Measurements from ENCODE around the gene LSAMP.

LSAMP gene

GRCh38 chr3:115999001-115999585 lies 446.2 kb downstream of the LSAMP start:
- Histone ChIP-seq H3K9me3 (ENCODE audit: insufficient read depth, low read length, severe bottlenecking) (no peaks in the 10 kb centered on the region), H3K79me2 (ENCODE audit: insufficient read depth, low read length) (no peaks in the 10 kb centered on the region), H3K27me3 (ENCODE audit: insufficient read depth, low read length, poor library complexity) (no peaks in the 10 kb centered on the region), H3K36me3 (ENCODE audit: insufficient read depth, low read length) (no peaks in the 10 kb centered on the region), H3K27ac (ENCODE audit: low read length) (no peak overlapping the region), H2AFZ (ENCODE audit: low read depth, low read length) (no peak overlapping the region), H3K9ac (ENCODE audit: low read depth, low read length) (no peak overlapping the region), H3K4me2 (ENCODE audit: insufficient read depth, low read length) (no peak overlapping the region), H3K4me3 (ENCODE audit: low read depth in 1 of 2, low read length in 2 of 2) (no peak overlapping the region), H3K4me1 (ENCODE audit: insufficient read depth, low read length) (no peaks in the 10 kb centered on the region), H4K20me1 (ENCODE audit: insufficient read depth, low read length) (no peaks in the 10 kb centered on the region)
- ATAC-seq (ENCODE audit: insufficient read depth, low read depth): no peak
- DNase-seq: no peak
- TF ChIP-seq, protein P1, sequence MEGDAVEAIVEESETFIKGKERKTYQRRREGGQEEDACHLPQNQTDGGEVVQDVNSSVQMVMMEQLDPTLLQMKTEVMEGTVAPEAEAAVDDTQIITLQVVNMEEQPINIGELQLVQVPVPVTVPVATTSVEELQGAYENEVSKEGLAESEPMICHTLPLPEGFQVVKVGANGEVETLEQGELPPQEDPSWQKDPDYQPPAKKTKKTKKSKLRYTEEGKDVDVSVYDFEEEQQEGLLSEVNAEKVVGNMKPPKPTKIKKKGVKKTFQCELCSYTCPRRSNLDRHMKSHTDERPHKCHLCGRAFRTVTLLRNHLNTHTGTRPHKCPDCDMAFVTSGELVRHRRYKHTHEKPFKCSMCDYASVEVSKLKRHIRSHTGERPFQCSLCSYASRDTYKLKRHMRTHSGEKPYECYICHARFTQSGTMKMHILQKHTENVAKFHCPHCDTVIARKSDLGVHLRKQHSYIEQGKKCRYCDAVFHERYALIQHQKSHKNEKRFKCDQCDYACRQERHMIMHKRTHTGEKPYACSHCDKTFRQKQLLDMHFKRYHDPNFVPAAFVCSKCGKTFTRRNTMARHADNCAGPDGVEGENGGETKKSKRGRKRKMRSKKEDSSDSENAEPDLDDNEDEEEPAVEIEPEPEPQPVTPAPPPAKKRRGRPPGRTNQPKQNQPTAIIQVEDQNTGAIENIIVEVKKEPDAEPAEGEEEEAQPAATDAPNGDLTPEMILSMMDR (IDR thresholded peaks at IDR 0.05; ENCODE audit: borderline replicate concordance, extremely low read depth, low read length, poor library complexity, severe bottlenecking): no peak
- no peak for TF ChIP-seq EZH2 (IDR thresholded peaks at IDR 0.05; ENCODE audit: borderline replicate concordance, low read depth, low read length, severe bottlenecking)

- no peaks in the 10 kb centered on the region for H3K79me2 ChIP-seq (ENCODE audit: insufficient read depth, low read length)
- no peak overlapping the region for H3K4me2 ChIP-seq (ENCODE audit: insufficient read depth, low read length)
- H3K4me1 ChIP-seq (ENCODE audit: insufficient read depth, low read length): no peaks in the 10 kb centered on the region
- H4K20me1 ChIP-seq (ENCODE audit: insufficient read depth, low read length): no peaks in the 10 kb centered on the region
- H3K9me3 ChIP-seq (ENCODE audit: insufficient read depth, low read length, severe bottlenecking): no peaks in the 10 kb centered on the region
- H3K36me3 ChIP-seq (ENCODE audit: insufficient read depth, low read length): no peaks in the 10 kb centered on the region
- no peak for TF ChIP-seq EZH2 (IDR thresholded peaks at IDR 0.05; ENCODE audit: borderline replicate concordance, low read depth, low read length, severe bottlenecking)
- TF ChIP-seq, protein P1 (IDR thresholded peaks at IDR 0.05; ENCODE audit: borderline replicate concordance, extremely low read depth, low read length, poor library complexity, severe bottlenecking): no peak
- DNase-seq (no peak), ATAC-seq (ENCODE audit: insufficient read depth, low read depth) (no peak)
- H3K27me3 ChIP-seq (ENCODE audit: insufficient read depth, low read length, poor library complexity): no peaks in the 10 kb centered on the region
- no peak overlapping the region for H3K27ac ChIP-seq (ENCODE audit: low read length)
- H3K9ac ChIP-seq (ENCODE audit: low read depth, low read length): no peak overlapping the region
- H2AFZ ChIP-seq (ENCODE audit: low read depth, low read length): no peak overlapping the region
- H3K4me3 ChIP-seq (ENCODE audit: low read depth in 1 of 2, low read length in 2 of 2): no peak overlapping the region
Measured at GRCh38 chr3:115996420-115997108, 448.7 kb downstream of the LSAMP start.

GRCh38 chr3:115990669-115991068 lies 454.6 kb downstream of the LSAMP start:
- Histone ChIP-seq H3K27ac (ENCODE audit: low read length) (no peak overlapping the region), H3K9ac (ENCODE audit: low read depth, low read length) (no peak overlapping the region), H3K27me3 (ENCODE audit: insufficient read depth, low read length, poor library complexity) (no peaks in the 10 kb centered on the region), H3K9me3 (ENCODE audit: insufficient read depth, low read length, severe bottlenecking) (no peaks in the 10 kb centered on the region), H3K79me2 (ENCODE audit: insufficient read depth, low read length) (no peaks in the 10 kb centered on the region), H2AFZ (ENCODE audit: low read depth, low read length) (no peak overlapping the region), H3K36me3 (ENCODE audit: insufficient read depth, low read length) (no peaks in the 10 kb centered on the region), H4K20me1 (ENCODE audit: insufficient read depth, low read length) (no peaks in the 10 kb centered on the region), H3K4me1 (ENCODE audit: insufficient read depth, low read length) (no peaks in the 10 kb centered on the region), H3K4me3 (ENCODE audit: low read depth in 1 of 2, low read length in 2 of 2) (no peak overlapping the region), H3K4me2 (ENCODE audit: insufficient read depth, low read length) (no peak overlapping the region)
- no peak for ATAC-seq (ENCODE audit: insufficient read depth, low read depth)
- TF ChIP-seq, protein P1 (IDR thresholded peaks at IDR 0.05; ENCODE audit: borderline replicate concordance, extremely low read depth, low read length, poor library complexity, severe bottlenecking): no peak
- no peak for TF ChIP-seq EZH2 (IDR thresholded peaks at IDR 0.05; ENCODE audit: borderline replicate concordance, low read depth, low read length, severe bottlenecking)
- no peak for DNase-seq

Data from DND-41 (cell line).